Suprapubic skin (tissue), 4 donors: ENCODE results near the gene MAD2L1BP. TPM values are rescaled to one million over a fixed set of nuclear protein-coding genes. Genes with fewer than 3 reads are reported as not detected.

ENCODE experiments used
- DNase-seq, 2 donors: peaks; one replicate each; pipeline ENCODE4 v3.0.0-alpha.2; 2019; ENCODE audit warnings: low spot score in 2 of 2
- H3K27ac ChIP-seq: fragments of 200-600 bp; sonication (generic); one replicate; pipeline ENCODE4 v1.5.1; 2019
- H3K27me3 ChIP-seq: fragments of 200-600 bp; sonication (generic); one replicate; pipeline ENCODE4 v1.5.1; 2019
- H3K36me3 ChIP-seq: fragments of 200-600 bp; sonication (generic); one replicate; pipeline ENCODE4 v1.5.1; 2019
- H3K4me1 ChIP-seq: fragments of 200-600 bp; sonication (generic); one replicate; pipeline ENCODE4 v1.5.1; 2019
- H3K4me3 ChIP-seq: fragments of 200-600 bp; sonication (generic); one replicate; pipeline ENCODE4 v1.5.1; 2019; ENCODE audit warnings: mild to moderate bottlenecking
- H3K9me3 ChIP-seq: fragments of 200-600 bp; sonication (generic); one replicate; pipeline ENCODE4 v1.5.1; 2019
- CTCF ChIP-seq, 2 donors: fragments of 200-600 bp in 1 of 2; fragments of 450-650 bp in 1 of 2; sonication (generic) in 1 of 2; IDR thresholded peaks; one replicate each; pipeline ENCODE4 v1.5.1; 2016 to 2019; ENCODE audit warnings: antibody characterized with exemption in 2 of 2, mild to moderate bottlenecking in 1 of 2, moderate library complexity in 1 of 2
- EP300 ChIP-seq: sonication (generic); formaldehyde crosslinking; IDR thresholded peaks from one replicate; pipeline ENCODE4 v1.6.1; 2017; ENCODE audit warnings: antibody characterized with exemption
- POLR2A ChIP-seq, 2 donors: fragments of 450-650 bp; IDR thresholded peaks; one replicate each; pipeline ENCODE4 v1.6.1; 2017; ENCODE audit warnings: antibody characterized with exemption in 2 of 2, mild to moderate bottlenecking in 2 of 2, moderate library complexity in 2 of 2
- POLR2AphosphoS5 ChIP-seq, 3 donors: sonication (generic); formaldehyde crosslinking; IDR thresholded peaks; one replicate each; pipeline ENCODE4 v1.6.1; 2017; ENCODE audit warnings: antibody characterized with exemption in 3 of 3
- WGBS: methylation state at CpG from one replicate; pipeline ENCODE4 v1.1.5; 2018; 5-methylcytosine and 5-hydroxymethylcytosine counted together
- total RNA-seq, 4 donors: library from RNA; depleted of rRNA; stranded (reverse); fragments of >200 nt; gene quantifications; one replicate each; pipeline ENCODE4 v1.1.0, GENCODE V29; 2016

MAD2L1BP gene
- total RNA-seq, 4 donors from 2014 or later = 35.4 to 63.1 (median 49.7) TPM

- Histone ChIP-seq H3K4me3 (no peak overlapping the region), H3K36me3 (peaks cover 22% of the 10 kb centered on the region), H3K27me3 (no peaks in the 10 kb centered on the region), H3K4me1 (peaks cover 39% of the 10 kb centered on the region), H3K27ac (no peak overlapping the region), H3K9me3 (no peaks in the 10 kb centered on the region)
- 19% methylated on average over 7 of the region's 16 CpGs for WGBS
- DNase-seq = peak; percentile 86 to 87
- peak; percentile 88 to 92 for TF ChIP-seq CTCF (IDR thresholded peaks at IDR 0.05)
- TF ChIP-seq POLR2AphosphoS5 (IDR thresholded peaks at IDR 0.05) = no peak
- no peak for TF ChIP-seq EP300
- no peak for TF ChIP-seq POLR2A (IDR thresholded peaks at IDR 0.05)
These were observed 31.9 kb downstream of the MAD2L1BP start for GRCh38 chr6:43667245-43668150.

GRCh38 chr6:43668151-43669028 is 32.8 kb downstream of the MAD2L1BP start:
- no peak for DNase-seq
- H3K36me3 ChIP-seq = peaks cover 28% of the 10 kb centered on the region
- peak; percentile 21 to 47 for TF ChIP-seq CTCF (IDR thresholded peaks at IDR 0.05)
- no peak for TF ChIP-seq EP300
- no peak for TF ChIP-seq POLR2AphosphoS5 (IDR thresholded peaks at IDR 0.05)
- TF ChIP-seq POLR2A (IDR thresholded peaks at IDR 0.05) = no peak
- no peak overlapping the region for H3K4me3 ChIP-seq
- WGBS = 25% methylated on average over 8 of the region's 17 CpGs
- no peak overlapping the region for H3K27ac ChIP-seq
- H3K4me1 ChIP-seq = peaks cover 39% of the 10 kb centered on the region
- H3K9me3 ChIP-seq = no peaks in the 10 kb centered on the region
- H3K27me3 ChIP-seq = no peaks in the 10 kb centered on the region

- Histone ChIP-seq H3K36me3 (peaks cover 37% of the 10 kb centered on the region), H3K27me3 (no peaks in the 10 kb centered on the region), H3K4me1 (peaks cover 39% of the 10 kb centered on the region), H3K9me3 (no peaks in the 10 kb centered on the region), H3K4me3 (no peak overlapping the region), H3K27ac (peak overlapping the region; percentile 55)
- 44% methylated on average over 12 of the region's 15 CpGs for WGBS
- peak in 1 of 2 donors; percentile 83 for DNase-seq
- TF ChIP-seq CTCF (IDR thresholded peaks at IDR 0.05) = no peak
- no peak for TF ChIP-seq POLR2AphosphoS5 (IDR thresholded peaks at IDR 0.05)
- TF ChIP-seq EP300 = no peak
- TF ChIP-seq POLR2A (IDR thresholded peaks at IDR 0.05) = no peak
These were observed 33.6 kb downstream of the MAD2L1BP start for GRCh38 chr6:43669050-43669921.

DNA sequence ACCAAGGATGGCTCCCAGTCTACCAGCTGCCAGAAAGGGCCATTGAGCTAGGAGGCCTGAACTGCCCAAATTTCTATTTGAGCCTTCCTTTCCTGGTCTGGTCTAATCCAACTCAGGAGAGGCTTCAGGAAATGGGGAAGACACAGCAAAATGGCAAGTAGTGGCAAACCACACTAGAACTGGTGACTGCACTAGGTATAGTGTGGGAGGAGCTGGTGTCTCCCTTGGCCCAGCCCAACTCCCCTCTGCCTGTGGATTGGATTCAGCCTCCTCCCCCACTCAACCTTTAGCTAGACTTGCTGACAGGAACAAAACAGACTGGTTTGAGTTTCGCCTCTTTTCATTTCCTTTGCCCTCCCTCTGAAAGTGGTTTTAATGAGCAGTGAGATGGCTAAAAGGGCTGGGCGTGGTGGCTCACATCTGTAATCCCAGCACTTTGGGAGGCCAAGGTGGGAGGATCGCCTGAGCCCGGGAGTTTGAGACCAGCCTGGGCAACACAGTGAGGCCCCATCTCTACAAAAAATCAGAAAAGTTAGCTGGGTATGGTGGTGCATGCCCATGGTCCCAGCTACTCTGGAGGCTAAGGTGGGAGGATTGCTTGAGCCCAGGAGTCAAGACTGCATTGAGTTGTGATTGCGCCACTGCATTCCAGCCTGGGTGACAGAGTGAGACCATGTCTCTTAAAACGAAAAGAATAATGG is 34.4 kb downstream of the MAD2L1BP start:
- H3K36me3 ChIP-seq = peaks cover 45% of the 10 kb centered on the region
- peaks cover 39% of the 10 kb centered on the region for H3K4me1 ChIP-seq
- WGBS = 65% methylated on average over 6 of the region's 6 CpGs
- TF ChIP-seq EP300 (no peak), POLR2AphosphoS5 (IDR thresholded peaks at IDR 0.05) (no peak)
- H3K4me3 ChIP-seq = no peak overlapping the region
- H3K9me3 ChIP-seq = no peaks in the 10 kb centered on the region
- peak overlapping the region; percentile 55 for H3K27ac ChIP-seq
- no peak for DNase-seq
- no peaks in the 10 kb centered on the region for H3K27me3 ChIP-seq

DNA sequence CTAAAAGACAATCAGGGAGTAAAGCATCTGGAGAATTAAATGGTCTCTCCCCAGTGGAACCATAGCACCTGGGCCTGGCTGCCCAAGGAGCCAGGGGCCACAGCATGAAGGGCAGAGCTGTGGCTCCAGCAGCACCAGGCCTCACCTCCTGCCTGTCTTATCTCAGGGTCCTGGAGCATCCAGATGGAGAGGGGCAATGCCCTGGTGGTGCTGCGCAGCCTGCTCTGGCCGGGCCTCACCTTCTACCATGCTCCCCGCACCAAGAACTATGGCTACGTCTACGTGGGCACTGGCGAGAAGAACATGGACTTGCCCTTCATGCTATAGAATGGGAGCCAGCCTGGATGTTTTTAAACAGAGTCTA is 35.0 kb downstream of the MAD2L1BP start:
- H3K36me3 ChIP-seq = peaks cover 50% of the 10 kb centered on the region
- no peak for TF ChIP-seq CTCF (IDR thresholded peaks at IDR 0.05)
- no peak for TF ChIP-seq EP300
- no peak for TF ChIP-seq POLR2A (IDR thresholded peaks at IDR 0.05)
- TF ChIP-seq POLR2AphosphoS5 (IDR thresholded peaks at IDR 0.05) = no peak
- no peaks in the 10 kb centered on the region for H3K27me3 ChIP-seq
- no peak for DNase-seq
- WGBS = 91% methylated on average over 6 of the region's 6 CpGs
- H3K9me3 ChIP-seq = no peaks in the 10 kb centered on the region
- H3K4me1 ChIP-seq = peaks cover 39% of the 10 kb centered on the region
- peak overlapping the region; percentile 11 for H3K27ac ChIP-seq
- H3K4me3 ChIP-seq = no peak overlapping the region
